Stomach (tissue), 9 donors: Measurements from ENCODE around the gene BRF1. TPM values are rescaled to one million over a fixed set of nuclear protein-coding genes. Genes with fewer than 3 reads are reported as not detected.
A peak's percentile ranks its signal among the peaks of the same experiment; 100 is the strongest.

Source experiments
- DNase-seq, 2 donors: peaks; one replicate each; pipeline versions ENCODE4 v3.0.0 to v3.0.0-alpha.2; 2013 to 2019
- H3K27ac ChIP-seq, 5 donors: fragments of 200-600 bp in 4 of 5; sonication (generic) in 4 of 5; one replicate each; pipeline ENCODE4 v1.5.1; 2013 to 2019; ENCODE audit warnings: mild to moderate bottlenecking in 1 of 5, moderate library complexity in 1 of 5
- H3K27me3 ChIP-seq, 3 donors: fragments of 200-600 bp; sonication (generic); one replicate each; pipeline ENCODE4 v1.5.1; 2017 to 2019; ENCODE audit warnings: mixed run types in 1 of 3
- H3K36me3 ChIP-seq, 4 donors: fragments of 200-600 bp; sonication (generic); 1 replicate in 3 of 4; 2 replicates in 1 of 4; pipeline ENCODE4 v1.5.1; 2016 to 2019
- H3K4me1 ChIP-seq, 4 donors: fragments of 200-600 bp; sonication (generic); one replicate each; pipeline ENCODE4 v1.5.1; 2016 to 2019
- H3K4me3 ChIP-seq, 4 donors: fragments of 200-600 bp; sonication (generic) in 3 of 4; one replicate each; pipeline ENCODE4 v1.5.1; 2016 to 2019; ENCODE audit warnings: mild to moderate bottlenecking in 1 of 4
- H3K9me3 ChIP-seq, 4 donors: fragments of 200-600 bp; sonication (generic); one replicate each; pipeline ENCODE4 v1.5.1; 2016 to 2019
- CTCF ChIP-seq, 7 experiments: fragments of 450-650 bp in 4 of 7; fragments of 200-600 bp in 3 of 7; sonication (generic) in 3 of 7; IDR thresholded peaks; one replicate each; pipeline ENCODE4 v1.5.1; 2016 to 2019; ENCODE audit warnings: antibody characterized with exemption in 7 of 7, control low read depth in 2 of 7, mild to moderate bottlenecking in 1 of 7
- EP300 ChIP-seq: sonication (generic); formaldehyde crosslinking; IDR thresholded peaks from one replicate; pipeline ENCODE4 v1.6.1; 2017; ENCODE audit warnings: antibody characterized with exemption
- POLR2A ChIP-seq, 4 donors: fragments of 450-650 bp; IDR thresholded peaks; one replicate each; pipeline ENCODE4 v1.6.1; 2016; ENCODE audit warnings: antibody characterized with exemption in 4 of 4, control low read depth in 2 of 4, mild to moderate bottlenecking in 1 of 4, moderate library complexity in 1 of 4
- POLR2AphosphoS5 ChIP-seq, 3 donors: sonication (generic); formaldehyde crosslinking; IDR thresholded peaks; one replicate each; pipeline ENCODE4 v1.6.1; 2016; ENCODE audit warnings: antibody characterized with exemption in 3 of 3
- WGBS, 5 donors: extraction: QIAGEN DNeasy Blood & Tissue Kit in 3 of 5; methylation state at CpG; one replicate each; pipeline versions ENCODE4 v1.1.5 to v1.1.7; 2013 to 2018; 5-methylcytosine and 5-hydroxymethylcytosine counted together
- intact Hi-C: fragments of 100-400 bp; cut with DNase I; formaldehyde crosslinking; loops from one replicate; pipeline ENCODE4 v1.15.1; 2023; ENCODE audit warnings: low total_unique reads
- polyA plus RNA-seq, 3 donors: library from polyadenylated mRNA; stranded (reverse); fragments of 200-250 nt; gene quantifications; one replicate each; pipeline ENCODE4 v1.2.3, GENCODE V29; 2013
- total RNA-seq, 5 donors: library from RNA; depleted of rRNA; stranded (reverse); fragments of >200 nt; gene quantifications; one replicate each; pipeline versions ENCODE4 v1.1.0 to v1.2.3, GENCODE V29; 2014 to 2016
- donor health status: healthy with polysubstance abuse.
- donor health status: Bipolar disorder and iron deficiency.
- donor health status: healthy.

BRF1 gene
- total and polyA plus RNA-seq, 8 donors = 9.2 to 141 (median 33.9) TPM

GRCh38 chr14:105219753-105220152 lies 81.0 kb downstream of the BRF1 start:
- 91 to 97% (median 96%) methylated on average over 10 to 17 of the region's 17 CpGs for WGBS, 5 donors
- peaks cover 37 to 86% (median 85%) of the 10 kb centered on the region in 4 donors for H3K36me3 ChIP-seq
- H3K4me3 ChIP-seq = no peak overlapping the region
- intact Hi-C loops = no loop called here
- no peak overlapping the region for H3K27ac ChIP-seq
- TF ChIP-seq POLR2AphosphoS5 (IDR thresholded peaks at IDR 0.05) = no peak
- TF ChIP-seq CTCF (IDR thresholded peaks at IDR 0.05) = no peak
- TF ChIP-seq EP300 = no peak
- no peak for TF ChIP-seq POLR2A (IDR thresholded peaks at IDR 0.05)
- H3K9me3 ChIP-seq = no peaks in the 10 kb centered on the region
- no peaks in the 10 kb centered on the region for H3K27me3 ChIP-seq
- DNase-seq = peak in 1 of 2 donors; percentile 1
- H3K4me1 ChIP-seq = peaks cover 0 to 15% (median 11%) of the 10 kb centered on the region in 4 donors

- Histone ChIP-seq H3K9me3 (no peaks in the 10 kb centered on the region), H3K36me3 (peaks cover 37 to 88% (median 85%) of the 10 kb centered on the region in 4 donors), H3K4me1 (peaks cover 0 to 15% (median 11%) of the 10 kb centered on the region in 4 donors), H3K4me3 (no peak overlapping the region), H3K27ac (no peak overlapping the region), H3K27me3 (no peaks in the 10 kb centered on the region)
- TF ChIP-seq POLR2AphosphoS5 (IDR thresholded peaks at IDR 0.05) = no peak
- TF ChIP-seq CTCF (IDR thresholded peaks at IDR 0.05) = no peak
- no peak for TF ChIP-seq POLR2A (IDR thresholded peaks at IDR 0.05)
- TF ChIP-seq EP300 = no peak
- intact Hi-C loops = no loop called here
- WGBS, 5 donors = 94 to 97% (median 96%) methylated on average over 26 to 29 of the region's 29 CpGs
- no peak for DNase-seq
These were observed 81.7 kb downstream of the BRF1 start for GRCh38 chr14:105219043-105219612.

- Histone ChIP-seq H3K27ac (no peak overlapping the region), H3K36me3 (peaks cover 37 to 88% (median 85%) of the 10 kb centered on the region in 4 donors), H3K4me3 (no peak overlapping the region), H3K9me3 (no peaks in the 10 kb centered on the region), H3K27me3 (no peaks in the 10 kb centered on the region), H3K4me1 (peaks cover 0 to 15% (median 11%) of the 10 kb centered on the region in 4 donors)
- DNase-seq = no peak
- intact Hi-C loops = no loop called here
- WGBS, 5 donors = 91 to 99% (median 96%) methylated on average over 12 to 19 of the region's 19 CpGs
- TF ChIP-seq CTCF (IDR thresholded peaks at IDR 0.05) (no peak), POLR2A (IDR thresholded peaks at IDR 0.05) (no peak), EP300 (no peak), POLR2AphosphoS5 (IDR thresholded peaks at IDR 0.05) (no peak)
These were observed 82.2 kb downstream of the BRF1 start for GRCh38 chr14:105218611-105219010.

- WGBS, 5 donors = 60 to 92% (median 89%) methylated on average over 1 to 11 of the region's 11 CpGs
- Histone ChIP-seq H3K27ac (no peak overlapping the region), H3K36me3 (peaks cover 37 to 88% (median 85%) of the 10 kb centered on the region in 4 donors), H3K4me3 (no peak overlapping the region), H3K9me3 (no peaks in the 10 kb centered on the region), H3K4me1 (peaks cover 0 to 15% (median 11%) of the 10 kb centered on the region in 4 donors), H3K27me3 (no peaks in the 10 kb centered on the region)
- TF ChIP-seq POLR2AphosphoS5 (IDR thresholded peaks at IDR 0.05) = no peak
- no peak for TF ChIP-seq EP300
- no peak for DNase-seq
- intact Hi-C loops = no loop called here
These were observed 83.0 kb downstream of the BRF1 start for GRCh38 chr14:105217774-105218173.
